AG09309 (cell line): ENCODE data around the gene SMIM5.

Source experiments
- DNase-seq: peaks from one replicate; pipeline ENCODE4 v3.0.0-alpha.2; 2010; ENCODE audit warnings: low read depth
- H3K4me3 ChIP-seq: 2 replicates; pipeline ENCODE4 v1.5.1; 2011; ENCODE audit warnings: mild to moderate bottlenecking, low read depth, low read length, moderate library complexity; ENCODE audit not compliant: control insufficient read depth
- CTCF ChIP-seq: IDR thresholded peaks from 2 replicates; pipeline ENCODE4 v1.5.1; 2011; ENCODE audit warnings: mild to moderate bottlenecking, low read depth, low read length, inconsistent platforms; ENCODE audit not compliant: insufficient read depth, control insufficient read depth; ENCODE audit errors: missing control alignments

The SMIM5 gene

GRCh38 chr17:75632863-75633485, at the start of gene SMIM5:
TSS of gene SMIM5 (plus strand) at chr17:75633434. CDS start at chr17:75640202, 6,768 bp downstream.
- DNase-seq, result peak; percentile 63
- peak; percentile 95 for TF ChIP-seq CTCF
- no peak within 1 kb of the TSS for H3K4me3 ChIP-seq

- no peak for TF ChIP-seq CTCF
- DNase-seq, result no peak
- H3K4me3 ChIP-seq, result no peak overlapping the region
These were observed 48.4 kb upstream of the SMIM5 start for GRCh38 chr17:75584849-75585175.

- peak; percentile 9 for TF ChIP-seq CTCF
- no peak for DNase-seq
These were observed 45.3 kb upstream of the SMIM5 start, which contains the start of gene MYO15B for GRCh38 chr17:75587675-75588595. TSS of gene MYO15B (plus strand) at chr17:75587800. CDS start at chr17:75588058, 258 bp downstream.

GRCh38 chr17:75588596-75589011, 44.6 kb upstream of the SMIM5 start:
- TF ChIP-seq CTCF, result no peak
- H3K4me3 ChIP-seq, result peak overlapping the region; percentile 35
- no peak for DNase-seq

More at GRCh38 chr17:75587675-75588595, 45.3 kb upstream of the SMIM5 start, which contains the start of gene MYO15B:
- H3K4me3 ChIP-seq, result peak within 1 kb of the TSS; percentile 35

- peak overlapping the region; percentile 43 for H3K4me3 ChIP-seq
- TF ChIP-seq CTCF, result peak; percentile 70
- DNase-seq, result peak; percentile 28
These were observed 44.0 kb upstream of the SMIM5 start for GRCh38 chr17:75589012-75589918.

GRCh38 chr17:75589919-75590303, 43.3 kb upstream of the SMIM5 start:
- H3K4me3 ChIP-seq, result peak overlapping the region; percentile 43
- no peak for DNase-seq

More at GRCh38 chr17:75589919-75590303, 43.3 kb upstream of the SMIM5 start:
- TF ChIP-seq CTCF, result no peak
